Endometrium (tissue), 2 donors: ENCODE results near the gene FAM72B.
"Not testable (repeated sequence)": the region's sequence is repeated elsewhere in the genome, so short reads cannot be mapped to it uniquely, and the experiment has no call there.

Source experiments
- FAIRE-seq: peaks from 2 replicates; lab custom pipeline; 2012; peaks lifted over from hg19 to GRCh38; lab: Jason Lieb, UNC
- donor health status: control.
- donor health status: control.

The FAM72B gene

DNA sequence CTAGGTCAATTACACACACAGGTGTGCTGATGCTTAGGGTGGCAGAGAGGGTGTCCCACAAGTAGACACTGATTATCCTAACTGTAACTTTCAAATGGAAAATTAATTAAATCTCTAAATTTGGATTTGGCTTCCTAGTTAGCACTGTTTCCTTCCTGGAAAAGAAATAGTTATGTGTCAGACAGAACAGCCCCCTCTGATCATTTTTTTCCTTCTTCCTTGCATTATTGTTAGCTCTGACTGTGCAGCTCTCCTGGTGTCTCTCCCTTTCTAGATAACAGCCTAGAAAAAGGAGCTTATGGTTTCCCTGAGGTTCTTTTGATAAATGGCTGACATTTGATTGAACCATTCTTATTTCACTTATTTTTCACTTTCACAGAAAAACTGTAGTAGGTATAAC is 31.4 kb downstream of the FAM72B start:
- not testable (repeated sequence) for FAIRE-seq

DNA sequence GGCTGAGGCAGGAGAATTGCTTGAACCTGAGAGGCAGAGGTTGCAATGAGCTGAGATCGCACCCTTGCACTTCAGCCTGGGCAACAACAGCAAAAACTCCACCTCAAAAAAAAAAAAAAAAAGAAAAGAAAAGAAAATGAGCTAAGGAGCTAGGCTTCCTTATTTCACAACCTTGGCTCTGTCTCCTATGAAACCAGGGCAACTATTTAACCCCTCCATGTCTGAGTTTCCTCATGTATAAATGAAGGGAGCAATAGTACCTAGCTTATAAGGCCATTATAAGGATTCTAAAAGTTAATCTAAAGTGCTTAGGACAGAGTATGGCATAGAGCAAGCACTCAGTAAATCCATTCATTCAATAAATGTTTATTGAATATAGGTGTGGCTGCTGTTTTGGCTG is 32.8 kb downstream of the FAM72B start:
- not testable (repeated sequence) for FAIRE-seq

DNA sequence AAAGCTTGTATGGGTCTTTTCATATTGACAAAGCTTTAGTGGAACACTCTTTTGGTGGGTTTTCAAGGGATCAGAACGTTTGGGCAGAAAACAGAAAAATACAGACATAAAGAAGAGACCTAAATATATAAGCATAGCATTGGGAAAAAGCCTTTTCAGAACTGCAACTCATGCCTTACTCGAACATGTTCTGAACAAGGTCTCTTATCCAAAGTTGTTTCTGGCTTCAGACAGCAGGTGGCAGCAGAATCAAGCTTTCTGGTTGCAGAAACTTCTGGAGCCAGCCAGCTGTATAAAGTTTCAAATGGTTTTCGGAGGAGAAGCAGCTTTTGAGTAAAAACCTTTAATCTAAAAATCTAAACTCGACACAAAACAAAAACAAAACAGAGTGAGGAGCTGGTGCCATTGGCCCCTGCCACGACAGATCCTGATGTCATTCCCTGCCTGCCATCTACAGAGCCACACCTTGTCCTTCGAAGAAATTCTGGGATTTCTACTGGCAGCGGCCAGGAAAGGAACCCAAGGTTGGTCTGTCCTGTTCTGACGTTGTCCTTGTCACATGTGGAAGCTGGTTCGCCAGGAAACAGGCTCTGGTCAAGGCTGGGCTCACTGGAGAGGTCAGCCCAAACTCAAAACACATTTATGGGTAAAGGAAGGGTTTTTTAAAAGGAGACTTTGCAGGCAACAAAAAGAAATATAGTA is 35.5 kb downstream of the FAM72B start:
- FAIRE-seq, result not testable (repeated sequence)

DNA sequence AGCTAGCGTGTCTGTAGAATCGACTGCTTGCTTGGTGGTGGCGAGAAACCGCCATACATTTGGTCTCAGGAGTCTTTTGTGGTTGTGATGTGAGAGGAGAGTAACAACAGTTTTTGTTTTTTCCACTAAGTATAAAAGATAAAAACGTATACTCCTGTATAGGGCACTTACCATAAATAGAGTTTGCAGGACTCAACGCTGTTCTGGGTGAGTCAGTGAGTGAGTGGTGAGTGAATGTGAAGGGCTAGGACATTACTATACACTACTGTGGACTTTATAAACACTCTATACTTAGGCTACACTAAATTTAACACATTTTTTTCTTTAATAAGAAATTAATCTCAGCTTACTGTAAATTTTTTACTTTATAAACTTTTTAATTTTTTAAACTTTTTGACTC is 43.7 kb downstream of the FAM72B start:
- not testable (repeated sequence) for FAIRE-seq

DNA sequence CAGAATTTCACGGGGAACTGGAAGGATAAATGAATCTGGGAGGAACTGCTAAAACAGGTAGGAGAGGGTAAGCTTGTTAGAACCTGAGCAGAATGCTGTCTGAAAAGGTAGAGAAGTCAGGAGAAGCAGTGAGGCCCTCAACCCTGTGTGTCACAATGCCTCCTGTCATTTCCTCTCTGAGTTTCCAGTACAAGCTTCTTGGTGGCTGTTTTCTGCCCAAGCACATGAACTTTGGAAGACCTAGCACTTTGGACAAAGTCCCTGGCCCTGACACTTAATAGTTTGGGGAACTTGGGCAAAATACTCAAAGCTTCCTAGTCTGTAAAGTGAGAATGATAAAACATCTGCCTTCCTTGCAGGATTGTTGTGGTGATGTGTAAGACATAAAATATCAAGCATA is 52.6 kb downstream of the FAM72B start:
- FAIRE-seq, result not testable (repeated sequence)

DNA sequence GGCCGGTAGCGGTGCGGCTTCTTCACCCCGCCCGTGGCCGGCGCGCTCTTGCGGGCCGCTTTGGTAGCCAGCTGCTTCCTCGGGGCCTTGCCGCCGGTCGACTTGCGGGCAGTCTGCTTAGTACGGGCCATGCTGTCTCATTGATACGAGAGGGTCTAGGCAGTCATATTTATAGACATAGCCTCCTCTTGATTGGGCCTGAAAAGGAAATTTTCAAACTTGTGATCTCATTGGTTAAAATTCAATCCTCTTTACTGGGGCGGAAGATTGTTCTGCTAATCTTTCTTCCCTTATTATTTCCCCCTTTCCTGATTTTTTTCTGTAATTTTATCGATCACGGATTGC is 65.7 kb downstream of the FAM72B start:
- FAIRE-seq, result not testable (repeated sequence)
